GM12874 (cell line): ENCODE data around the gene MNAT1.

ENCODE experiments used
- CTCF ChIP-seq: IDR thresholded peaks from 2 replicates; pipeline ENCODE4 v1.5.1; 2011; ENCODE audit warnings: low read depth, mild to moderate bottlenecking, control low read depth, low read length, moderate library complexity; ENCODE audit not compliant: insufficient read depth

The MNAT1 gene

GRCh38 chr14:60734465-60735242 lies at the start of gene MNAT1:
Gene MNAT1, plus strand, starts transcription at chr14:60734761. Its CDS starts 102 bp downstream, at chr14:60734863.
- TF ChIP-seq CTCF = no peak

GRCh38 chr14:60686865-60687264 lies 47.7 kb upstream of the MNAT1 start:
- TF ChIP-seq CTCF = no peak

GRCh38 chr14:60691383-60692113 lies 43.0 kb upstream of the MNAT1 start:
- no peak for TF ChIP-seq CTCF

- TF ChIP-seq CTCF = no peak
These were observed 39.2 kb upstream of the MNAT1 start for GRCh38 chr14:60695327-60695726.

GRCh38 chr14:60700598-60700997 lies 34.0 kb upstream of the MNAT1 start:
- TF ChIP-seq CTCF = no peak

GRCh38 chr14:60705100-60705499 lies 29.5 kb upstream of the MNAT1 start:
- TF ChIP-seq CTCF = no peak

GRCh38 chr14:60707858-60708257 lies 26.7 kb upstream of the MNAT1 start:
- TF ChIP-seq CTCF = no peak
